WI38 (cell line): ENCODE measurements around the gene FNDC7.
"Not testable (repeated sequence)": the region's sequence is repeated elsewhere in the genome, so short reads cannot be mapped to it uniquely, and the experiment has no call there.

ENCODE experiments used
- H3K4me3 ChIP-seq: 2 replicates; pipeline ENCODE4 v1.5.1; 2011; ENCODE audit warnings: low read depth, mild to moderate bottlenecking, control low read depth, low read length
- TF ChIP-seq, protein P1 (sequence below): IDR thresholded peaks from 2 replicates; pipeline ENCODE4 v1.5.1; 2012; ENCODE audit warnings: low read depth, mild to moderate bottlenecking, control low read depth, low read length

FNDC7 gene

DNA sequence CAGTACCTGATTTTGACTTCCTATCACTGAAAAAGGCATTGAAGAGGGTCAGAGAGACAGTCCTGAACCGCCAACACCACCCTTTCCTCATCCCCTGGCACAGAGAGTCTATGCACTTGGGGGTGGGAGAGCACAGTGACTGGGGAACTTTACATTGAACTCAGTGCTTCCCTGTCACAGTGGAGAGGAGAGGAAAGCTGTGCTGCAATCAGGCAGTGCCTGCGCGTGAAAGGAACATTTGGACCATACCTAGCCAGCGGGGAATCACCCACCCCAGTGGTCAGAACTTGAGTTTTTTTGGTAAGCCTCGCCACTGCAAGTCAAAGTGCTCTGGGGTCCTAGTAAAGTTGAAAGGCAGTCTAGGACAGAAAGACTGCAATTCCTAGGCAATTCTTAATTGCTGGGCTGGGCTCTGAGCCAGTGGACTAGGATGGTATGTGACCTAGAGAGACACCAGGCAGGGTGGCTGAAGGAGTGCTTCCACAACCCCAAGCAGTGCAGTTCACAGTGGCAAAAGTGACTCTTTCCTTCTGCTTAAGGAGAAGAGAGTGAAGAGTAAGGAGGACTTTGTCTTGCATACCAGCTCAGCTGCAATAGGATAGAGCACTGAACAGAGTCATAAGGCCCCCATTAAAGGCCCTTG lies 42.5 kb upstream of the FNDC7 start:
- TF ChIP-seq, protein P1, sequence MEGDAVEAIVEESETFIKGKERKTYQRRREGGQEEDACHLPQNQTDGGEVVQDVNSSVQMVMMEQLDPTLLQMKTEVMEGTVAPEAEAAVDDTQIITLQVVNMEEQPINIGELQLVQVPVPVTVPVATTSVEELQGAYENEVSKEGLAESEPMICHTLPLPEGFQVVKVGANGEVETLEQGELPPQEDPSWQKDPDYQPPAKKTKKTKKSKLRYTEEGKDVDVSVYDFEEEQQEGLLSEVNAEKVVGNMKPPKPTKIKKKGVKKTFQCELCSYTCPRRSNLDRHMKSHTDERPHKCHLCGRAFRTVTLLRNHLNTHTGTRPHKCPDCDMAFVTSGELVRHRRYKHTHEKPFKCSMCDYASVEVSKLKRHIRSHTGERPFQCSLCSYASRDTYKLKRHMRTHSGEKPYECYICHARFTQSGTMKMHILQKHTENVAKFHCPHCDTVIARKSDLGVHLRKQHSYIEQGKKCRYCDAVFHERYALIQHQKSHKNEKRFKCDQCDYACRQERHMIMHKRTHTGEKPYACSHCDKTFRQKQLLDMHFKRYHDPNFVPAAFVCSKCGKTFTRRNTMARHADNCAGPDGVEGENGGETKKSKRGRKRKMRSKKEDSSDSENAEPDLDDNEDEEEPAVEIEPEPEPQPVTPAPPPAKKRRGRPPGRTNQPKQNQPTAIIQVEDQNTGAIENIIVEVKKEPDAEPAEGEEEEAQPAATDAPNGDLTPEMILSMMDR = no peak
- no peak overlapping the region for H3K4me3 ChIP-seq

- no peak overlapping the region for H3K4me3 ChIP-seq
Measured at GRCh38 chr1:108671143-108671542, 41.6 kb upstream of the FNDC7 start.

DNA sequence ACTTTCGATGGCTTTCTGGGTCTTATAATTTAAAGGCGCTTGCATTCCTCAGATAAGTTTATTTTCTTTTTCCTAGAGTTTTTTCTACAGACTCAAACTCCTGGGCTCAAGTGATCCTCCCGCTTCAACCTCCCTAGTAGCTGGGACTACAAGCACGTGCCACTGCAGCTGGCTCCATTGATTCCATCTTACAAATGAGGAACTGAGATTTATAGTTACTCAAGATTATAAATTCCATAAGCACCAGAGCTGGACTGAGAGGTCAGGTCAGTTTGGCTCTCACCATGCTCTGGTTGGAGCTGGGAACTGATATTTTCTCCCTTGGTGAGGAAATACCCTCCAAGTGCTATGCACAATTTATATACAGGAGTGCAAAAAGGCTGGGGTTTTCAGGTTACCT lies 34.0 kb upstream of the FNDC7 start:
- H3K4me3 ChIP-seq = no peak overlapping the region
- TF ChIP-seq, protein P1 = no peak

More at GRCh38 chr1:108671143-108671542, 41.6 kb upstream of the FNDC7 start:
- TF ChIP-seq, protein P1 = no peak

- TF ChIP-seq, protein P1 = no peak
- no peak overlapping the region for H3K4me3 ChIP-seq
Measured at GRCh38 chr1:108679586-108680213, 33.0 kb upstream of the FNDC7 start.

DNA sequence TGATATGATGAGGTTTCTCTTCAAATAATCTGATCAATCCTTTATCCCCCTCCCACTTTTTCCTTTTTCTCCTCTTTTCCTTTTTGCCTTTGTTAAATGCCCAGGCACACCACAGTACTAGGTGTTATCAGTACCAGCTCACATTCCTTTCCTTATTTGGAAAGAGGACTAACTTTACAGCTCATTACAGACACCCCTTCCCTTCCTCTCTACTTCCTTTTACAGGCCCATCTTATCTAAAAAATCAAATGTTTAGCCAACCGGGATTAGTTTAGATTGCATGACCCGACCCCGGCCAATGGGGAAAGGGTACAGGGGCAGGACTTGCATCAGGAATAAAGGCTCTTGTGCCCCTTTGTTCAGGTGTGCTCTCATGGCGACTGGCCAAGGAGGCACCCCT lies 31.0 kb upstream of the FNDC7 start:
- H3K4me3 ChIP-seq = not testable (repeated sequence)

DNA sequence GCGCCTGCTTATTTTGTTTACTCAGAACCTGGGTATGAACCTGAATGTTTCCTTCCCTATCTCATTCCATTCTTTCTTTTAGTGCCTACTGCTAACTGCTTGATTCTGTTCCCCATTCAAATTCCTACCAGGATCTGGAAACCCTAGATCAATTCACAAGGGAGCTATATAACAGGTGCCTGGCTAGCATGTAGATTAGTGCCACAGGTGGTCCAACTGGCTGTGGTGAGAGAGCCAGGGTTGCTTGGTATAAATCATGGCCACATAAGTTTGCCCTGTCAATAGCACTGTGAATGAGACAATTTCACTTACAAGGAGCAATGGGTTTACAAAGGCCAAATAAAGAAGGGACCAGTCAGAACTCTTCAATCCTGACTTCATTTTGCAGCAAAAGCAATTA lies 27.2 kb upstream of the FNDC7 start:
- TF ChIP-seq, protein P1 = no peak
- no peak overlapping the region for H3K4me3 ChIP-seq

DNA sequence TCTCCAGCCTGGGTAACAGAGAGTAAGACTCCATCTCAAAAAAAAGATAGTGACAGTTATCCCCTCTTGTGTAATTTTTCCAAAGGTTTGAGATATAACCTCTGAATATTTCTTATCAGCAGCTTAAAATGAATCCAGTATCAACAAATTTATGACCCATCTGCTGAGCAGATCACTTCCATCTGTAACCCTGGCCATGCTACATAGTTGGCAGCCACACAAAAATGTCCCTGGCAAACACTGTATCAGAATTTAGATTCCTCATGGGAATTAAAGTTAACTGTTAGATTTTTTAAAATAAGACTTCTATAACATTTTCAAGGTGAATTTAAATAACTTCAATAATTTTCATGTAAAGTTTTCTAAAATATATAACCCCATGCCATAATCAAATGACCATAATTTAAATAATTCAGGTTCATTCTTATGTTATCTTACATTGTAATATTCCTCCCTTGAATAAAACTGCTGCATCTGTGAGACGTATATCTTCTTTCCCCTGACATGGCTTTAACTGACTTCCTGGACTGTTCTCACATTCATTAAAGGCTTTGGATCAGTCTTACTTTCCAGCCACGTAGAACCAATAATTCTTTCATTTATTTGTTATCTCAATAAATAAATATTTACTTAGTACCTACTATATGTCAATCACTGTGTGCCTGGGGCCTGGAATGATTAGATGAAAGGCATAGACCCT lies 25.9 kb upstream of the FNDC7 start:
- H3K4me3 ChIP-seq = no peak overlapping the region
- TF ChIP-seq, protein P1 = no peak
